ENCODE results near the gene ASAP2.

The ASAP2 gene

GRCh38 chr2:9300829-9301453 lies 94.3 kb downstream of the ASAP2 start:
- DNase-seq: no peak

DNA sequence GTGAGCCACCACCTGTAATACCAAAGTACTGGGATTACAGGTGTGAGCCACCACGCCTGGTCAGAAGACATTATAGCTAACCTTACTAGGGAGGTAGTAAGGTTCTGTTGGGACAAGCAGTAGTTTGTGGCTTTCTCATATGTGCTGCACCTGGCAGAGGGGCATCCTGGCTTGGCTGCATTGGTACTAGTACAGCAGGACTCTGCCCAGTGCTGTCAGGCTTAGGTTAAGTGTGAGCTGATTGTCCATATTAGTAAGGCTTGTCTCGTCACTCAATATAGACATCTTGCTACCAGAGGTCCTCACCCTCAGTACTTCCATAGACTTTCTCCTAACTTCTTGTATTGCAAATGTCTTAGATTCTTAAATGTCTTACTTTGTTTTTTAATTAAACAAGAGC lies 96.1 kb downstream of the ASAP2 start:
- DNase-seq: no peak

GRCh38 chr2:9303528-9304225 lies 97.1 kb downstream of the ASAP2 start:
- DNase-seq: no peak

DNA sequence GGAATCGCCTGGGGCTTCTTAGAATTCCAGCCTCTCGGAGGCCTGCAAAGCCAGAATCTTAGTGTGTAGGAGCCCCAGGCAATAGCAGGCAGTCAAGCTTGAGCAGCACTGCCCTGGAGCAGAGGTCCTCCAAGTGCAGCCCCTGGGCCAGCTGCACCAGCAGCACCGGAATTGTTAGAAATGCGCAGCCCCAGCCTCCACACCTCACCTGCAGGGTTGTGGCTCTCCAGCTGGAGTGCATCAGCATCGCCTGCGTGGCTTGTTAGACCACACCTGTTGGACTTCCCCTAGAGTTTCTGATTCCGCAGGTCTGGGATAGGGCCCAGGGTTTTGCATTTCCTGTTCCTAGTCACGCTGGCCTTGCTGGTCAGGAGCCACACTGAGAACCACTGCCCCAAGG lies 100.3 kb downstream of the ASAP2 start:
- no peak for DNase-seq

DNA sequence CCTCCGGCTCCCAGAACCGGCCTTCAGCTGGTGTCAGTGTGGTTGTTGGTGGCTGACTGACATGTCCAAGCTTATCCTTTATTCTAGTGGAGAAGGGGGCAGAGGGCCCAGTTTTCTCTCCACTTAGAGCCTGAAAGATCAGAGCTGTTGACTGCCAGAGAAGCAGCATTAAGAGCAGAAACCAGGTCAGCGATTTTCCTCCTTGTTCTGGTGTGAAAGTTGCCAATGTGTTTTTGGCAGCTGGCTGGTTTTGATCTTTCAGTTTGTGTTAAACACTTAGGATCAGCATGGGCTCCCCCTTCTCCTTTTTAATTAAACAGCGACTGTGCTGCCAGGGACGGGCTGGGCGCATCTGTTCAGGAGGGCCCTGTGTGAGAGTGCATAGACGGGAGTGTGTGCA lies 100.9 kb downstream of the ASAP2 start:
- DNase-seq: no peak

DNA sequence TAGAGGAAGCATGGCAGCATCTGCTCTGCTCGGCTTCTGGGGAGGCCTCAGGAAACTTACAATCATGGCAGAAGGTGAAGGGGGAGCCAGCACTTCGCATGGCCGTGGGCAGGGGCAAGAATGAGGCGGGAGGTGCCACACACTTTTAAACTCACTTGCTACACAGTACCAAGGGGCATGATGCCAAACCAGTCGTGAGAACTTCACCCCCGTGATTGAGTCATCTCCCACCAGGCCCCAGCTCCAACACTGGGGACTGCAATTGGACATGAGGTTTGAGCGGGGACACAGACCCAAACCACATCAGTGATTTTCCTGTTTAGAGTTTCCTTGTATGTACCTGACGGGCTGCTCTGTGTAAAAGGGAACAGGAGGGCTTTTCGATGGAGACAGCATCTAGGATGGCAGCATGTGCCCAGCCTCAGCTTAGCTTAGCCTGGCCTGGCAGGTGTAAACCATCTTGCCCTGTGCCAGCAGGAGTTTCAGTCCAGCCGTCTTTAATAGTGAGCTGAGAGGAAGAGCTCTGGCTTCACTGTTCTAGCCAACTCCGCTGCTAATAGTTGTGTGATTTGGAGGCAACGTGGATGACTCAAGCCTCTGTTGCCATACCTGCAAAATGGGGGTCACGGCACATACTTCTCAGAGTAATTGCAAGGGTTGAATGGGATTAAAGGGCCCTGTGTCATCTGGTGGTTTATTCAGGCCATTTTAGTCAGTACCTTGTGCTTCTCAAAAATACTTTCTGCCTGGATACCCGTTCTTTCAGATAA lies 101.8 kb downstream of the ASAP2 start:
- DNase-seq: no peak

DNA sequence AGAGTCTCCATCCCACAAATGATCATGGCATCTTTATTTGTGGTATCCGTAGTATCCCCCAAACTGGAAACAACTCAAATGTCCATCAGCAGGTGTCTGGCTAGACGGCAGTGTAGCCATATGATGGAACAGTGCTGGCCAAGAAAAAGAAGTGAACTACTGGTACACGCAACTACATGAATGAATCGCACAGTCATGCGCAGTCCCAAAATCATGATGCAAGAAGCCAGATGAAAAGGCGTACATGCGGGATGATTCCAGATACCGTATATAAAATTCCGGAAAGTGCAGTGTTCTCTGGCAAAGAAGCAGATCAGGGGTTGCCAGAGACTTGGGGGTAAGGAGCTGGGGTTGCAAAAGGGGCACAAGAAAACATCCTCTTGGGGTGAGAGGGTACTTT lies 102.5 kb downstream of the ASAP2 start:
- no peak for DNase-seq

GRCh38 chr2:9310377-9310776 lies 103.8 kb downstream of the ASAP2 start:
- no peak for DNase-seq

GRCh38 chr2:9310798-9311197 lies 104.2 kb downstream of the ASAP2 start:
- DNase-seq: no peak

GRCh38 chr2:9311488-9311887 lies 104.9 kb downstream of the ASAP2 start:
- no peak for DNase-seq

DNA sequence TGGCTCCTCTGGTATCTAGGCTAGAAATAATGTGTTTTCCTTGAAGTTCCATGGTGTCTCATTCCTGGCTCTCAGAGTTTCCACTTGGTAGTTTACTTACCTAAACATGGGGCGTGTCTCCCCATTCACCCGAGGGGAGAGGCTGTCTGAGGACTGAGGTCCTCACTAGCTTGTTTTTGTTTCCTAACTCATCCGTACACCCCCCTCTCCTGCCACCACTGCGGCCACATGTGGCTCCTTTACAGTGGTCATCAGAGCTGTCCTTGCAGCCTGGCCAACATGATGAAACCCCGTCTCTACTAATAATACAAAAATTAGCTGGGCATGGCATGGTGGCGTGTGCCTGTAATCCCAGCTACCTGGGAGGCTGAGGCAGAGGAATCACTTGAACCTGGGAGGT lies 106.0 kb downstream of the ASAP2 start:
- DNase-seq: no peak

GRCh38 chr2:9313443-9313842 lies 106.8 kb downstream of the ASAP2 start:
- no peak for DNase-seq

DNA sequence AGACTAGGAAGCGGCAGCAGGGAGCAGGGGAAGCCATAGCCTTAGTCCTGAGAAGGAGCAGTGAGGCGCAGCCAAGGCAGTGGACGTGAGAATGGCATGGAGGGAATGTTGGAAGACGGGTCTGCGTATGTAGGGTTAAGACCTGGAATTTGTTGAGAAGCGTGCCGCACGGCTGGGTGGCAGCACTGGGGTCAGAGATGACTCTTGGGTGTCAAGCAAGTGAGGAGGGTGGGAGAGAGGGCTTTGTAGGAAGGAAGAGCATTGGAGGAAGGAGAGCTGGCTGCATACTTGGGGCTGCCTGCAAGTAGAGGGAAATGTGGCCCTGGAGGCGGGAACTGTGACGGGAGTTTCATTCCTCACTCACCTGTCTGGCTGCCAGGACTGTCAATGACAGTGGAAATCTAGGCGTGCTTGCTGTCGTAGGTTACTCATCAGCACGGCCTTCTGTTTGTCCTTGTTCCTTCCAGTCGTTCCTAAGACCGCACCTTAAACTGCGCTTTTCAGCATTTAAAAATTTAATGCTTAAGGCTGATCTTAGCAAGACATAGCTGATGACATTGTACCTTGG lies 108.8 kb downstream of the ASAP2 start:
- DNase-seq: no peak

DNA sequence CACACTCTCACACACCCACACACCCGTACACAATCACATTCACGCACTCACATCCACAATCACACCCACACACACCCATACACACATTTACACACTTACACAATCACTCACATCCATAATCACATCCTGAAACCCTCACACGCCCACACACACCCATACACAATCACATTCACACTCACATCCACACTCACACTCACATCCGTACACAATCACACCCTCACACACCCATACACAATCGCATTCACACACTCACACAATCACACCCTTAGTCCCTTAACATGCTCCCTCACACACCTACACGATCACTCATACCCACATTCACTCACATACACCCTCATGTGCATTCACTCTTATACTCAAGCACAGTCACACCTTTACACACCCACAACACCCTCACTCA lies 110.9 kb downstream of the ASAP2 start:
- DNase-seq: no peak

- DNase-seq: peak; percentile 58
Measured at GRCh38 chr2:9318461-9319337, 112.1 kb downstream of the ASAP2 start.

- no peak for DNase-seq
Measured at GRCh38 chr2:9319338-9319715, 112.7 kb downstream of the ASAP2 start.

GRCh38 chr2:9322576-9322975 lies 116.0 kb downstream of the ASAP2 start:
- DNase-seq: no peak

- DNase-seq: no peak
Measured at GRCh38 chr2:9325428-9325827, 118.8 kb downstream of the ASAP2 start.

DNA sequence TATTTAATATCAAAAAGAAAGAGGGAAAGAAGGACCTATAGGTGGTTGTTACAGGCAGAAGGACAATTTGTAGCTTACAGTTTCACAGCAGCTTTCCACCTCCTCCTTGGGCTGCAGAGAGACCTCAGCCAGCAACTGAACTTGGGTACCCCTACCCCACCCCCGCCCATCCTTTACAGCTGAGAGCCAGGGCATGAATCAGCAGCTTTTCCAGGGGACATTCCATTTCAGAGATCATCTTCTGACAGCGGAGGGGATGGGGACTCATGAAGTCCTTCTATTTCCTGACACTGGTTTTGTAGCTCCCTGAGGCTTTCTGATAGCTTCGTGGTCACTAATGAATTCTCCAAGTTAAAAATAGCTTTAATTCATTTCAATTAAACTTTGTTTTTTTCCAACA lies 120.4 kb downstream of the ASAP2 start:
- DNase-seq: no peak

GRCh38 chr2:9327873-9328352 lies 121.3 kb downstream of the ASAP2 start:
- no peak for DNase-seq

- DNase-seq: no peak
Measured at GRCh38 chr2:9328931-9329330, 122.3 kb downstream of the ASAP2 start.

- DNase-seq: no peak
Measured at GRCh38 chr2:9329497-9329896, 122.9 kb downstream of the ASAP2 start.
